Skin epidermis (tissue), 12 donors: Measurements from ENCODE around the gene YIPF2.
A peak's percentile ranks its signal among the peaks of the same experiment; 100 is the strongest.

Experiments used
- H3K27ac ChIP-seq, 21 experiments: fragments of 200-600 bp; sonication (generic) in 11 of 21; one replicate each; pipeline ENCODE4 v1.5.0; 2020; ENCODE audit warnings: mild to moderate bottlenecking in 3 of 21, inconsistent platforms in 2 of 21, moderate library complexity in 2 of 21
- H3K4me3 ChIP-seq, 7 experiments: fragments of 200-600 bp; sonication (generic) in 2 of 7; one replicate each; pipeline ENCODE4 v1.5.0; 2020; ENCODE audit warnings: inconsistent platforms in 2 of 7, mild to moderate bottlenecking in 2 of 7, moderate library complexity in 1 of 7

YIPF2 gene

GRCh38 chr19:10915130-10916091 lies 13.0 kb downstream of the YIPF2 start:
- H3K4me3 ChIP-seq = no peak overlapping the region
- H3K27ac ChIP-seq = peak overlapping the region in 20 of 21 experiments; percentile 4 to 75 (median 50)

- H3K27ac ChIP-seq = peak overlapping the region in 1 of 21 experiments; percentile 38
- no peak overlapping the region for H3K4me3 ChIP-seq
Measured at GRCh38 chr19:10913716-10914340, 14.6 kb downstream of the YIPF2 start.

- Histone ChIP-seq H3K4me3 (no peak overlapping the region), H3K27ac (no peak overlapping the region)
Measured at GRCh38 chr19:10912619-10913018, 15.8 kb downstream of the YIPF2 start.

GRCh38 chr19:10911579-10912363 lies 16.7 kb downstream of the YIPF2 start:
- no peak overlapping the region for H3K4me3 ChIP-seq
- H3K27ac ChIP-seq = no peak overlapping the region

- H3K27ac ChIP-seq = no peak overlapping the region
- no peak overlapping the region for H3K4me3 ChIP-seq
Measured at GRCh38 chr19:10908380-10908960, 20.0 kb downstream of the YIPF2 start.

GRCh38 chr19:10907925-10908324 lies 20.5 kb downstream of the YIPF2 start:
- no peak overlapping the region for H3K27ac ChIP-seq
- H3K4me3 ChIP-seq = no peak overlapping the region

GRCh38 chr19:10899151-10899653 lies 29.2 kb downstream of the YIPF2 start:
- no peak overlapping the region for H3K4me3 ChIP-seq
- peak overlapping the region in 10 of 21 experiments; percentile 5 to 74 (median 36) for H3K27ac ChIP-seq

- Histone ChIP-seq H3K27ac (peak overlapping the region in 5 of 21 experiments; percentile 5 to 74 (median 34)), H3K4me3 (no peak overlapping the region)
Measured at GRCh38 chr19:10898633-10899032, 29.8 kb downstream of the YIPF2 start.

GRCh38 chr19:10896851-10897526 lies 31.4 kb downstream of the YIPF2 start:
- Histone ChIP-seq H3K4me3 (no peak overlapping the region), H3K27ac (peak overlapping the region in 1 of 21 experiments; percentile 1)

GRCh38 chr19:10895920-10896319 lies 32.5 kb downstream of the YIPF2 start:
- Histone ChIP-seq H3K4me3 (no peak overlapping the region), H3K27ac (no peak overlapping the region)

- H3K27ac ChIP-seq = no peak overlapping the region
- no peak overlapping the region for H3K4me3 ChIP-seq
Measured at GRCh38 chr19:10895363-10895762, 33.1 kb downstream of the YIPF2 start.

- Histone ChIP-seq H3K4me3 (no peak overlapping the region), H3K27ac (no peak overlapping the region)
Measured at GRCh38 chr19:10894911-10895213, 33.6 kb downstream of the YIPF2 start.

GRCh38 chr19:10892256-10892655 lies 36.2 kb downstream of the YIPF2 start:
- no peak overlapping the region for H3K4me3 ChIP-seq
- H3K27ac ChIP-seq = peak overlapping the region in 11 of 21 experiments; percentile 31 to 70 (median 57)

GRCh38 chr19:10891405-10892086 lies 36.9 kb downstream of the YIPF2 start:
- peak overlapping the region in 19 of 21 experiments; percentile 31 to 82 (median 75) for H3K27ac ChIP-seq

GRCh38 chr19:10889880-10890279 lies 38.6 kb downstream of the YIPF2 start:
- Histone ChIP-seq H3K4me3 (no peak overlapping the region), H3K27ac (no peak overlapping the region)

More at GRCh38 chr19:10891405-10892086, 36.9 kb downstream of the YIPF2 start:
- H3K4me3 ChIP-seq = no peak overlapping the region

GRCh38 chr19:10888421-10888866 lies 40.0 kb downstream of the YIPF2 start:
- Histone ChIP-seq H3K27ac (peak overlapping the region in 5 of 21 experiments; percentile 21 to 34 (median 25)), H3K4me3 (no peak overlapping the region)

- Histone ChIP-seq H3K4me3 (no peak overlapping the region), H3K27ac (peak overlapping the region in 6 of 21 experiments; percentile 21 to 35 (median 25))
Measured at GRCh38 chr19:10887616-10888367, 40.6 kb downstream of the YIPF2 start.
